GM23248 (cell line): ENCODE measurements around the gene TICAM2. TPM values are rescaled to one million over a fixed set of nuclear protein-coding genes. Genes with fewer than 3 reads are reported as not detected.

Source experiments
- DNase-seq: peaks from one replicate; pipeline ENCODE4 v3.0.0-alpha.2; 2015
- H2AFZ ChIP-seq: fragments of 200-600 bp; sonication (generic); 2 replicates; pipeline ENCODE4 v1.6.1; 2016; ENCODE audit warnings: antibody characterized with exemption
- H3F3A ChIP-seq: fragments of 200-600 bp; sonication (generic); 2 replicates; pipeline ENCODE4 v1.6.1; 2016; ENCODE audit warnings: mild to moderate bottlenecking, antibody characterized with exemption, mixed run types; ENCODE audit not compliant: insufficient read depth
- H3K27ac ChIP-seq: fragments of 200-600 bp; sonication (generic); 2 replicates; pipeline ENCODE4 v1.5.1; 2016; ENCODE audit warnings: mild to moderate bottlenecking
- H3K27me3 ChIP-seq: fragments of 200-600 bp; sonication (generic); replicated peaks from 2 replicates; pipeline ENCODE4 v1.6.1; 2016; ENCODE audit warnings: mild to moderate bottlenecking; ENCODE audit not compliant: insufficient read depth
- H3K36me3 ChIP-seq: fragments of 200-600 bp; sonication (generic); 2 replicates; pipeline ENCODE4 v1.6.1; 2016; ENCODE audit warnings: low read depth, mild to moderate bottlenecking
- H3K4me1 ChIP-seq: fragments of 200-600 bp; sonication (generic); 2 replicates; pipeline ENCODE4 v1.6.1; 2016; ENCODE audit warnings: mild to moderate bottlenecking; ENCODE audit not compliant: insufficient read depth
- H3K4me2 ChIP-seq: fragments of 200-600 bp; sonication (generic); one replicate; pipeline ENCODE4 v1.6.1; 2016; ENCODE audit warnings: mild to moderate bottlenecking; ENCODE audit not compliant: unreplicated experiment
- H3K4me3 ChIP-seq: fragments of 200-600 bp; sonication (generic); 2 replicates; pipeline ENCODE4 v1.5.1; 2016; ENCODE audit warnings: mild to moderate bottlenecking
- H3K79me2 ChIP-seq: fragments of 200-600 bp; sonication (generic); 2 replicates; pipeline ENCODE4 v1.6.1; 2016; ENCODE audit warnings: mild to moderate bottlenecking; ENCODE audit not compliant: insufficient read depth
- H3K9ac ChIP-seq: fragments of 200-600 bp; sonication (generic); 2 replicates; pipeline ENCODE4 v1.6.1; 2016; ENCODE audit warnings: mild to moderate bottlenecking
- H3K9me2 ChIP-seq: fragments of 200-600 bp; sonication (generic); 2 replicates; pipeline ENCODE4 v1.6.1; 2016; ENCODE audit warnings: mixed run types, mild to moderate bottlenecking, moderate library complexity; ENCODE audit not compliant: insufficient read depth
- H3K9me3 ChIP-seq: fragments of 200-600 bp; sonication (generic); one replicate; pipeline ENCODE4 v1.6.1; 2017; ENCODE audit warnings: low read depth
- H4K20me1 ChIP-seq: fragments of 200-600 bp; sonication (generic); 2 replicates; pipeline ENCODE4 v1.6.0; 2016; ENCODE audit not compliant: insufficient read depth
- EZH2 ChIP-seq: fragments of 200-600 bp; sonication (generic); IDR thresholded peaks from 2 replicates; pipeline ENCODE4 v1.6.1; 2018; ENCODE audit warnings: antibody characterized with exemption, mild to moderate bottlenecking; ENCODE audit not compliant: insufficient read depth, poor library complexity, severe bottlenecking
- EZH2phosphoT487 ChIP-seq: fragments of 200-600 bp; sonication (generic); IDR thresholded peaks from 2 replicates; pipeline ENCODE4 v1.6.1; 2018; ENCODE audit warnings: antibody characterized with exemption, moderate library complexity, mild to moderate bottlenecking, low read depth; ENCODE audit not compliant: insufficient read depth
- WGBS, 2 experiments: methylation state at CpG; one replicate each; pipeline ENCODE4 v1.1.6; 2015 to 2017; ENCODE audit warnings: low lambda C conversion rate in 2 of 2, low coverage in 1 of 2; ENCODE audit errors: missing lambda C conversion rate in 2 of 2; 5-methylcytosine and 5-hydroxymethylcytosine counted together
- in situ Hi-C: fragments of 300-500 bp; cut with MboI; formaldehyde crosslinking; loops from 2 replicates; pipeline ENCODE4 v1.15.0; 2020
- polyA plus RNA-seq: library from polyadenylated mRNA; unstranded; fragments of >200 nt; fragmentation: Nextera tagmentation; extraction: Ambion mirVana; gene quantifications from 2 replicates; pipeline ENCODE4 v1.2.1, GENCODE V29; 2016
- total RNA-seq: library from RNA; depleted of rRNA; stranded (reverse); fragments of >200 nt; shearing (Covaris generic); gene quantifications from 2 replicates; pipeline ENCODE4 v1.2.3, GENCODE V29; 2014

TICAM2 gene
- total and polyA plus RNA-seq, 2 experiments from 2014 or later, result 1.9 to 11.3 TPM

GRCh38 chr5:115626445-115626823, 24.2 kb upstream of the TICAM2 start:
- Histone ChIP-seq H3K4me1 (peaks cover 22% of the 10 kb centered on the region), H3K9me2 (no peaks in the 10 kb centered on the region), H3K4me3 (peak overlapping the region; percentile 97), H3F3A (peaks cover 4% of the 10 kb centered on the region; the same call in 1 of the 2 replicates), H3K79me2 (peaks cover 44% of the 10 kb centered on the region), H3K27me3 (no peaks in the 10 kb centered on the region), H3K4me2 (peak overlapping the region; percentile 86), H4K20me1 (0 out of 2 replicates have a peak, but pooled peaks cover 4% of the 10 kb centered on the region), H2AFZ (peak overlapping the region; percentile 95), H3K9me3 (no peaks in the 10 kb centered on the region), H3K9ac (peak overlapping the region; percentile 99), H3K27ac (peak overlapping the region; percentile 95), H3K36me3 (no peaks in the 10 kb centered on the region; the same call in 1 of the 2 replicates)
- in situ Hi-C loops, result loop anchor here (10.0 kb wide), 1 partner anchor 208 kb away; no protein-coding TSS in a partner anchor
- TF ChIP-seq EZH2, result no peak
- no peak for TF ChIP-seq EZH2phosphoT487
- peak; percentile 74 for DNase-seq
- WGBS, 2 experiments, result 1% methylated on average over 9 of the region's 9 CpGs

DNA sequence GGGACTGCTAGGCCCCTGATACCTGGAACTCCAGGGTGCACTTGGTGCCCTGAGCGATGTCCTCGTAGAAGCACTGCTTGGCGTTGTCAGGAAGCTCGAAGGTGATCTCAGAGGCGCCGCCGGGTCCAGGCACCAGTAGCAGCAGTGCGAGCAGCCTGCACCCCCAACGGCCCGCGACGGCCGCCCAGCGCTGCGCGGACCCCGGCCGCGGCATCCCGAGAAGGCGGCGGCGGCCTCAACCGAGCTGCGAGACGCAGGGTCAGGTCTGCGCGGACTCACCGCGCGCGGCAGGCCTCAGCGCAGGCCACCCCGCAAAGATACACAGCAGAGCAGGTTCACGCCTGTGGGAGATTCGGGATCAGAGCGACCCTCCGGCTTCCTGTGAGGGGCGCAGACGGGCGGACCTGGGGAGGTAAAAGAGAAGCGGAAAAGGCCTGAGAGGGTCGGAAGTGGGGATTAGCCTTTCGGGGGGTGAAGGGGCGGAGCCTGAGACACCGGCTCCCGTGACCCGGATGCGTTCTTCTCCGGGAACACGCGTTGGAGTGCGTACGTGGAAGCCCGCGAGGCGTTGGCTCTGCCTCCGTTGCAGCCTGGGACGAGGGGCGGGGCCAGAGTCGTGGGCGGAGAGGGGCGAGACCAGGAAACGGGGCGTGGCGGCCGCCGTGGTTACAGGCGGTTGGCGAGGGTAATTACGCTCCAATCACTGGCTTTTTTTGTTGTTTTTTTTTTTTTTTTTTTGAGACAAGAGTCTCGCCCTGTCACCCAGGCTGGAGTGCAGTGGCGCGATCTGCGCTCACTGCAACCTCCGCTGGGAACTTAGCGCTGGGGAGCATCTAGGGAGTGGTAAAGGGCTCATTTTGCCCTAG, 23.5 kb upstream of the TICAM2 start, which contains the start of gene TMED7:
TSS of gene TMED7 (minus strand) at position 458 of the 866 bp plus-strand sequence. CDS start at position 214, 244 bp downstream.
- Histone ChIP-seq H4K20me1 (0 out of 2 replicates have a peak, but pooled peaks cover 4% of the 10 kb centered on the region), H3K36me3 (no peaks in the 10 kb centered on the region; the same call in 1 of the 2 replicates), H3K27me3 (no peaks in the 10 kb centered on the region), H3K9me3 (no peaks in the 10 kb centered on the region), H3K9ac (peak within 1 kb of the TSS; percentile 99), H3K27ac (peak within 1 kb of the TSS; percentile 96), H3K4me3 (peak within 1 kb of the TSS; percentile 97), H3K79me2 (peaks cover 51% of the 10 kb centered on the region), H3K4me2 (peak within 1 kb of the TSS; percentile 93), H3K4me1 (peaks cover 22% of the 10 kb centered on the region), H2AFZ (peak within 1 kb of the TSS; percentile 95), H3F3A (peaks cover 4% of the 10 kb centered on the region; the same call in 1 of the 2 replicates), H3K9me2 (no peaks in the 10 kb centered on the region)
- 1% methylated on average over 50 to 77 of the region's 77 CpGs for WGBS, 2 experiments
- in situ Hi-C loops, result loop anchor here (10.0 kb wide), 1 partner anchor 209 kb away; no protein-coding TSS in a partner anchor
- TF ChIP-seq EZH2phosphoT487 (no peak), EZH2 (no peak)
- peak; percentile 100 for DNase-seq

- peak overlapping the region; percentile 93 for H3K4me2 ChIP-seq
- H3K79me2 ChIP-seq, result peaks cover 59% of the 10 kb centered on the region
- H3K27me3 ChIP-seq, result no peaks in the 10 kb centered on the region
- H3F3A ChIP-seq, result peaks cover 4% of the 10 kb centered on the region; the same call in 1 of the 2 replicates
- H3K9ac ChIP-seq, result peak overlapping the region; percentile 99
- DNase-seq, result peak; percentile 48
- in situ Hi-C loops, result loop anchor here (10.0 kb wide), 1 partner anchor 210 kb away; no protein-coding TSS in a partner anchor
- no peak for TF ChIP-seq EZH2phosphoT487
- TF ChIP-seq EZH2, result no peak
- peak overlapping the region; percentile 84 for H2AFZ ChIP-seq
- peak overlapping the region; percentile 97 for H3K4me3 ChIP-seq
- H3K36me3 ChIP-seq, result peaks cover 4% of the 10 kb centered on the region
- no peaks in the 10 kb centered on the region for H3K9me2 ChIP-seq
- WGBS, 2 experiments, result 18 to 20% methylated on average over 3 of the region's 3 CpGs
- H3K9me3 ChIP-seq, result no peaks in the 10 kb centered on the region
- peaks cover 22% of the 10 kb centered on the region for H3K4me1 ChIP-seq
- H4K20me1 ChIP-seq, result 0 out of 2 replicates have a peak, but pooled peaks cover 4% of the 10 kb centered on the region
- peak overlapping the region; percentile 96 for H3K27ac ChIP-seq
Observed at GRCh38 chr5:115624994-115625393, 22.7 kb upstream of the TICAM2 start.

GRCh38 chr5:115623658-115624057, 21.4 kb upstream of the TICAM2 start:
- Histone ChIP-seq H3K9me3 (no peaks in the 10 kb centered on the region), H3K27ac (no peak overlapping the region), H2AFZ (no peak overlapping the region), H3K9ac (peak overlapping the region; percentile 99), H3K79me2 (peaks cover 72% of the 10 kb centered on the region), H4K20me1 (0 out of 2 replicates have a peak, but pooled peaks cover 4% of the 10 kb centered on the region), H3K36me3 (peaks cover 18% of the 10 kb centered on the region), H3K27me3 (no peaks in the 10 kb centered on the region), H3K4me2 (peak overlapping the region; percentile 93), H3K4me1 (peaks cover 22% of the 10 kb centered on the region), H3K4me3 (peak overlapping the region; percentile 97), H3F3A (peaks cover 4% of the 10 kb centered on the region; the same call in 1 of the 2 replicates), H3K9me2 (no peaks in the 10 kb centered on the region)
- DNase-seq, result no peak
- in situ Hi-C loops, result loop anchor here (10.0 kb wide), 1 partner anchor 211 kb away; no protein-coding TSS in a partner anchor
- TF ChIP-seq EZH2 (no peak), EZH2phosphoT487 (no peak)
- 47 to 51% methylated on average over 5 of the region's 5 CpGs for WGBS, 2 experiments
